HEK293T (cell line): ENCODE measurements around the gene OR6C76.

Experiments used
- BHLHE40 ChIP-seq: fragments of 450-650 bp; IDR thresholded peaks from 2 replicates; pipeline ENCODE4 v1.6.1; 2016; ENCODE audit warnings: mild to moderate bottlenecking, moderate library complexity, borderline replicate concordance
- FOXA1 ChIP-seq: fragments of 450-650 bp; IDR thresholded peaks from 2 replicates; pipeline ENCODE4 v1.6.1; 2016; ENCODE audit warnings: mild to moderate bottlenecking
- FOXK2 ChIP-seq: fragments of 450-650 bp; IDR thresholded peaks from 2 replicates; pipeline ENCODE4 v1.6.1; 2016; ENCODE audit warnings: mild to moderate bottlenecking
- HDGF ChIP-seq: fragments of 450-650 bp; IDR thresholded peaks from 2 replicates; pipeline ENCODE4 v1.6.1; 2017; ENCODE audit warnings: antibody characterized with exemption, borderline replicate concordance
- L3MBTL2 ChIP-seq: fragments of 450-650 bp; conservative IDR thresholded peaks from 2 replicates; pipeline ENCODE4 v1.6.1; 2016; ENCODE audit warnings: mild to moderate bottlenecking
- LEF1 ChIP-seq: fragments of 450-650 bp; IDR thresholded peaks from 2 replicates; pipeline ENCODE4 v1.6.1; 2017; ENCODE audit warnings: mild to moderate bottlenecking, borderline replicate concordance
- NFRKB ChIP-seq: fragments of 450-650 bp; IDR thresholded peaks from 2 replicates; pipeline ENCODE4 v1.6.1; 2016; ENCODE audit warnings: mild to moderate bottlenecking, moderate library complexity
- PKNOX1 ChIP-seq: fragments of 450-650 bp; IDR thresholded peaks from 2 replicates; pipeline ENCODE4 v1.6.1; 2016
- SP1 ChIP-seq: fragments of 450-650 bp; IDR thresholded peaks from 2 replicates; pipeline ENCODE4 v1.6.1; 2017
- SUZ12 ChIP-seq: fragments of 450-650 bp; IDR thresholded peaks from 2 replicates; pipeline ENCODE4 v1.6.1; 2016; ENCODE audit warnings: mild to moderate bottlenecking
- TARDBP ChIP-seq: fragments of 450-650 bp; IDR thresholded peaks from 2 replicates; pipeline ENCODE4 v1.6.1; 2016
- ZNF384 ChIP-seq: fragments of 450-650 bp; IDR thresholded peaks from 2 replicates; pipeline ENCODE4 v1.6.1; 2016

GRCh38 chr12:55445357-55445756 is 19.3 kb downstream of the OR6C76 start:
- TF ChIP-seq ZNF384 (no peak), TARDBP (no peak), HDGF (no peak), SUZ12 (no peak), BHLHE40 (no peak), L3MBTL2 (no peak), FOXA1 (no peak), LEF1 (no peak), NFRKB (no peak), FOXK2 (no peak), PKNOX1 (no peak), SP1 (no peak)
